ENCODE measurements around the gene RIOK2.

Gene RIOK2

GRCh38 chr5:97162045-97162444, 21.0 kb downstream of the RIOK2 start:
- DNase-seq (ENCODE audit: low read depth), result peak; percentile 44
- H3K4me3 ChIP-seq (ENCODE audit: control insufficient read depth, low read depth, low read length), result no peak overlapping the region
- peak; percentile 83 for TF ChIP-seq CTCF (IDR thresholded peaks at IDR 0.05; ENCODE audit: control insufficient read depth, insufficient read depth, low read depth, low read length, missing control alignments)

- H3K4me3 ChIP-seq (ENCODE audit: control insufficient read depth, low read depth, low read length), result no peak overlapping the region
- TF ChIP-seq CTCF (IDR thresholded peaks at IDR 0.05; ENCODE audit: control insufficient read depth, insufficient read depth, low read depth, low read length, missing control alignments), result no peak
- no peak for DNase-seq (ENCODE audit: low read depth)
Measured at GRCh38 chr5:97157689-97158088, 25.4 kb downstream of the RIOK2 start.

- no peak for TF ChIP-seq CTCF (IDR thresholded peaks at IDR 0.05; ENCODE audit: control insufficient read depth, insufficient read depth, low read depth, low read length, missing control alignments)
- H3K4me3 ChIP-seq (ENCODE audit: control insufficient read depth, low read depth, low read length), result no peak overlapping the region
- no peak for DNase-seq (ENCODE audit: low read depth)
Measured at GRCh38 chr5:97151370-97151769, 31.7 kb downstream of the RIOK2 start.

- DNase-seq (ENCODE audit: low read depth), result no peak
Measured at GRCh38 chr5:97150401-97150800, 32.6 kb downstream of the RIOK2 start.

GRCh38 chr5:97149709-97150108, 33.3 kb downstream of the RIOK2 start:
- no peak overlapping the region for H3K4me3 ChIP-seq (ENCODE audit: control insufficient read depth, low read depth, low read length)
- DNase-seq (ENCODE audit: low read depth), result no peak
- no peak for TF ChIP-seq CTCF (IDR thresholded peaks at IDR 0.05; ENCODE audit: control insufficient read depth, insufficient read depth, low read depth, low read length, missing control alignments)

More at GRCh38 chr5:97150401-97150800, 32.6 kb downstream of the RIOK2 start:
- no peak overlapping the region for H3K4me3 ChIP-seq (ENCODE audit: control insufficient read depth, low read depth, low read length)
- TF ChIP-seq CTCF (IDR thresholded peaks at IDR 0.05; ENCODE audit: control insufficient read depth, insufficient read depth, low read depth, low read length, missing control alignments), result no peak

- TF ChIP-seq CTCF (IDR thresholded peaks at IDR 0.05; ENCODE audit: control insufficient read depth, insufficient read depth, low read depth, low read length, missing control alignments), result no peak
- no peak for DNase-seq (ENCODE audit: low read depth)
- H3K4me3 ChIP-seq (ENCODE audit: control insufficient read depth, low read depth, low read length), result no peak overlapping the region
Measured at GRCh38 chr5:97148288-97148687, 34.8 kb downstream of the RIOK2 start.

- no peak for DNase-seq (ENCODE audit: low read depth)
- TF ChIP-seq CTCF (IDR thresholded peaks at IDR 0.05; ENCODE audit: control insufficient read depth, insufficient read depth, low read depth, low read length, missing control alignments), result no peak
- H3K4me3 ChIP-seq (ENCODE audit: control insufficient read depth, low read depth, low read length), result no peak overlapping the region
Measured at GRCh38 chr5:97143704-97144103, 39.3 kb downstream of the RIOK2 start.
